Measurements from ENCODE around the gene MAGI2. TPM values are rescaled to one million over a fixed set of nuclear protein-coding genes. Genes with fewer than 3 reads are reported as not detected.
A peak's percentile ranks its signal among the peaks of the same experiment; 100 is the strongest.

The MAGI2 gene
- total RNA-seq, 1 donor = 18.8 TPM

- Histone ChIP-seq H3K79me2 (ENCODE audit: insufficient read depth, low read length) (peaks cover 24% of the 10 kb centered on the region), H3K27ac (ENCODE audit: low read depth, low read length) (no peak overlapping the region), H3K4me2 (ENCODE audit: insufficient read depth, low read length) (no peak overlapping the region), H3K27me3 (ENCODE audit: insufficient read depth, low read length) (no peaks in the 10 kb centered on the region), H3K36me3 (ENCODE audit: insufficient read depth, low read length) (peaks cover 26% of the 10 kb centered on the region), H3K4me1 (ENCODE audit: insufficient read depth, low read length) (peaks cover 28% of the 10 kb centered on the region), H3K9me3 (ENCODE audit: low read depth, low read length) (no peaks in the 10 kb centered on the region), H4K20me1 (ENCODE audit: insufficient read depth, low read length) (peaks cover 3% of the 10 kb centered on the region), H3K4me3 (ENCODE audit: insufficient read depth, low read length) (no peak overlapping the region), H2AFZ (ENCODE audit: low read length) (no peak overlapping the region)
- TF ChIP-seq CTCF (IDR thresholded peaks at IDR 0.05; ENCODE audit: extremely low read depth, low read depth, low read length) = no peak
- no peak for DNase-seq (ENCODE audit: insufficient read length, low spot score, missing footprints)
Measured at GRCh38 chr7:79464051-79464450, 10.6 kb upstream of the MAGI2 start.

GRCh38 chr7:79462390-79462789, 8.9 kb upstream of the MAGI2 start:
- Histone ChIP-seq H3K4me2 (ENCODE audit: insufficient read depth, low read length) (no peak overlapping the region), H3K9me3 (ENCODE audit: low read depth, low read length) (no peaks in the 10 kb centered on the region), H3K79me2 (ENCODE audit: insufficient read depth, low read length) (peaks cover 32% of the 10 kb centered on the region), H3K4me1 (ENCODE audit: insufficient read depth, low read length) (peaks cover 44% of the 10 kb centered on the region), H4K20me1 (ENCODE audit: insufficient read depth, low read length) (peaks cover 3% of the 10 kb centered on the region), H2AFZ (ENCODE audit: low read length) (no peak overlapping the region), H3K36me3 (ENCODE audit: insufficient read depth, low read length) (peaks cover 27% of the 10 kb centered on the region), H3K27me3 (ENCODE audit: insufficient read depth, low read length) (no peaks in the 10 kb centered on the region), H3K27ac (ENCODE audit: low read depth, low read length) (no peak overlapping the region), H3K4me3 (ENCODE audit: insufficient read depth, low read length) (no peak overlapping the region)
- DNase-seq (ENCODE audit: insufficient read length, low spot score, missing footprints) = peak; percentile 27
- no peak for TF ChIP-seq CTCF (IDR thresholded peaks at IDR 0.05; ENCODE audit: extremely low read depth, low read depth, low read length)

- no peak overlapping the region for H2AFZ ChIP-seq (ENCODE audit: low read length)
- peaks cover 3% of the 10 kb centered on the region for H4K20me1 ChIP-seq (ENCODE audit: insufficient read depth, low read length)
- peaks cover 40% of the 10 kb centered on the region for H3K79me2 ChIP-seq (ENCODE audit: insufficient read depth, low read length)
- H3K4me2 ChIP-seq (ENCODE audit: insufficient read depth, low read length) = no peak overlapping the region
- H3K4me3 ChIP-seq (ENCODE audit: insufficient read depth, low read length) = no peak overlapping the region
- no peak for TF ChIP-seq CTCF (IDR thresholded peaks at IDR 0.05; ENCODE audit: extremely low read depth, low read depth, low read length)
- peaks cover 49% of the 10 kb centered on the region for H3K4me1 ChIP-seq (ENCODE audit: insufficient read depth, low read length)
- peak; percentile 22 for DNase-seq (ENCODE audit: insufficient read length, low spot score, missing footprints)
- no peaks in the 10 kb centered on the region for H3K27me3 ChIP-seq (ENCODE audit: insufficient read depth, low read length)
- H3K9me3 ChIP-seq (ENCODE audit: low read depth, low read length) = no peaks in the 10 kb centered on the region
- H3K27ac ChIP-seq (ENCODE audit: low read depth, low read length) = peak overlapping the region; percentile 3
- peaks cover 28% of the 10 kb centered on the region for H3K36me3 ChIP-seq (ENCODE audit: insufficient read depth, low read length)
Measured at GRCh38 chr7:79461660-79462059, 8.2 kb upstream of the MAGI2 start.

GRCh38 chr7:79459381-79459780, 5.9 kb upstream of the MAGI2 start:
- H3K79me2 ChIP-seq (ENCODE audit: insufficient read depth, low read length) = peaks cover 57% of the 10 kb centered on the region
- H3K36me3 ChIP-seq (ENCODE audit: insufficient read depth, low read length) = peaks cover 23% of the 10 kb centered on the region
- H3K9me3 ChIP-seq (ENCODE audit: low read depth, low read length) = no peaks in the 10 kb centered on the region
- H2AFZ ChIP-seq (ENCODE audit: low read length) = no peak overlapping the region
- peak overlapping the region; percentile 68 for H3K27ac ChIP-seq (ENCODE audit: low read depth, low read length)
- peak overlapping the region; percentile 40 for H3K4me2 ChIP-seq (ENCODE audit: insufficient read depth, low read length)
- H3K27me3 ChIP-seq (ENCODE audit: insufficient read depth, low read length) = no peaks in the 10 kb centered on the region
- peaks cover 3% of the 10 kb centered on the region for H4K20me1 ChIP-seq (ENCODE audit: insufficient read depth, low read length)
- TF ChIP-seq CTCF (IDR thresholded peaks at IDR 0.05; ENCODE audit: extremely low read depth, low read depth, low read length) = no peak
- H3K4me1 ChIP-seq (ENCODE audit: insufficient read depth, low read length) = peaks cover 63% of the 10 kb centered on the region
- no peak overlapping the region for H3K4me3 ChIP-seq (ENCODE audit: insufficient read depth, low read length)
- no peak for DNase-seq (ENCODE audit: insufficient read length, low spot score, missing footprints)

Data from osteoblast (primary cell).